Chondrocyte (in vitro differentiated cells): Measurements from ENCODE around the gene RFXAP. TPM values are rescaled to one million over a fixed set of nuclear protein-coding genes. Genes with fewer than 3 reads are reported as not detected.

Experiments
- DNase-seq: peaks from one replicate; pipeline ENCODE4 v3.0.0; 2021; ENCODE audit warnings: mixed read lengths, low spot score
- H3K27ac Mint-ChIP-seq: one replicate; pipeline ENCODE4 v1.8.0; 2021; ENCODE audit warnings: mild to moderate bottlenecking, moderate library complexity, mixed read lengths; ENCODE audit not compliant: unreplicated experiment
- H3K27me3 Mint-ChIP-seq: 2 replicates; pipeline ENCODE4 v1.8.0; 2021; ENCODE audit warnings: low read depth, mixed read lengths
- H3K36me3 Mint-ChIP-seq: 2 replicates; pipeline ENCODE4 v1.8.0; 2021; ENCODE audit warnings: low read depth, mixed read lengths
- H3K4me1 Mint-ChIP-seq: 2 replicates; pipeline ENCODE4 v1.8.0; 2021; ENCODE audit warnings: low read depth, mild to moderate bottlenecking, mixed read lengths
- H3K4me3 Mint-ChIP-seq: one replicate; pipeline ENCODE4 v1.8.0; 2021; ENCODE audit warnings: mild to moderate bottlenecking, moderate library complexity, mixed read lengths; ENCODE audit not compliant: unreplicated experiment
- H3K9me3 Mint-ChIP-seq: 2 replicates; pipeline ENCODE4 v1.8.0; 2021; ENCODE audit warnings: low read depth, mixed read lengths
- total RNA-seq: library from RNA; stranded (reverse); gene quantifications from 3 replicates; pipeline ENCODE4 v1.2.1, GENCODE V29; 2021
- TF ChIP-seq, protein P1 (sequence below): fragments of 200-600 bp; sonication (generic); IDR thresholded peaks from 2 replicates; pipeline ENCODE4 v1.5.0; 2021; ENCODE audit warnings: antibody characterized with exemption, mild to moderate bottlenecking, moderate library complexity

RFXAP gene
- total RNA-seq, 1 donor from 2014 or later, result 5.0 TPM

DNA sequence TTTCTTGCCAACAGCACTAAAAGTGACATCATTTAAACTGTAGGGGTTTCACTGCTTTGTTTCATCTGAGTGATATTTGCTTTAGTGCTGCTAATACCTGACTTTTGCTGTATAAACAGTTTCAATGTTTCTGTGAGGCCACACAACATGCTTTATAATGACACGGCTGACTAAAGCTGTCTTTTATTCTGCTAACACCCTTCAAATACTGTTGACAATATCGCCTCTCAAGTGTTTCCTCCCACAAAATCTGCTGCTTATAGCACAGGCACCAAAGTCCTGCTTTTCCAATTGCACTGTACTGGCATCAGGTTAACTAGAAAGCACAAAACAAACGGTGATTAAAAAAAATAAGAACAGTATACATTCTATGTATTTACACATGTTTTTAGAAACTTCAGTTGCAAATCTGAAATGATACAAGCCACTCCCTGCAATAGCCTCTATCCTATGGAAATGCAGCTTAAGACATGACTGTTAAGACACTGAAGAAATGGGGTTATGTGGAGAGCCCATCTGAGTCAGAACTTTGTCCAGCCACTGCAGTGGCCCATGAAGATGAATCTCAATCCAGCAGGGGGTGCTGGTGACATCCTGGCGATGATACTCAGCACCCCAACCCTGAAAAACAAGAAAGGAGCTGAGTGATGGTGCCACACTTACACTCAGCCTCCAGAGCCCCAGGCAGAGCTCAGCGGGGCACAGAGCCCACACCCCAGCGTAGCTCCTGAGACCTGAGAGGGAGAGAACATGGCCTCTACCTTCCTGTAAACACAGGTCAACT, 29.4 kb downstream of the RFXAP start:
- no peak overlapping the region for H3K4me3 Mint-ChIP-seq
- TF ChIP-seq, protein P1, sequence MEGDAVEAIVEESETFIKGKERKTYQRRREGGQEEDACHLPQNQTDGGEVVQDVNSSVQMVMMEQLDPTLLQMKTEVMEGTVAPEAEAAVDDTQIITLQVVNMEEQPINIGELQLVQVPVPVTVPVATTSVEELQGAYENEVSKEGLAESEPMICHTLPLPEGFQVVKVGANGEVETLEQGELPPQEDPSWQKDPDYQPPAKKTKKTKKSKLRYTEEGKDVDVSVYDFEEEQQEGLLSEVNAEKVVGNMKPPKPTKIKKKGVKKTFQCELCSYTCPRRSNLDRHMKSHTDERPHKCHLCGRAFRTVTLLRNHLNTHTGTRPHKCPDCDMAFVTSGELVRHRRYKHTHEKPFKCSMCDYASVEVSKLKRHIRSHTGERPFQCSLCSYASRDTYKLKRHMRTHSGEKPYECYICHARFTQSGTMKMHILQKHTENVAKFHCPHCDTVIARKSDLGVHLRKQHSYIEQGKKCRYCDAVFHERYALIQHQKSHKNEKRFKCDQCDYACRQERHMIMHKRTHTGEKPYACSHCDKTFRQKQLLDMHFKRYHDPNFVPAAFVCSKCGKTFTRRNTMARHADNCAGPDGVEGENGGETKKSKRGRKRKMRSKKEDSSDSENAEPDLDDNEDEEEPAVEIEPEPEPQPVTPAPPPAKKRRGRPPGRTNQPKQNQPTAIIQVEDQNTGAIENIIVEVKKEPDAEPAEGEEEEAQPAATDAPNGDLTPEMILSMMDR, result peak; percentile 35
- H3K9me3 Mint-ChIP-seq, result no peaks in the 10 kb centered on the region
- no peak overlapping the region for H3K27ac Mint-ChIP-seq
- peaks cover 6% of the 10 kb centered on the region for H3K36me3 Mint-ChIP-seq
- no peaks in the 10 kb centered on the region for H3K27me3 Mint-ChIP-seq
- no peak for DNase-seq
- H3K4me1 Mint-ChIP-seq, result no peaks in the 10 kb centered on the region

DNA sequence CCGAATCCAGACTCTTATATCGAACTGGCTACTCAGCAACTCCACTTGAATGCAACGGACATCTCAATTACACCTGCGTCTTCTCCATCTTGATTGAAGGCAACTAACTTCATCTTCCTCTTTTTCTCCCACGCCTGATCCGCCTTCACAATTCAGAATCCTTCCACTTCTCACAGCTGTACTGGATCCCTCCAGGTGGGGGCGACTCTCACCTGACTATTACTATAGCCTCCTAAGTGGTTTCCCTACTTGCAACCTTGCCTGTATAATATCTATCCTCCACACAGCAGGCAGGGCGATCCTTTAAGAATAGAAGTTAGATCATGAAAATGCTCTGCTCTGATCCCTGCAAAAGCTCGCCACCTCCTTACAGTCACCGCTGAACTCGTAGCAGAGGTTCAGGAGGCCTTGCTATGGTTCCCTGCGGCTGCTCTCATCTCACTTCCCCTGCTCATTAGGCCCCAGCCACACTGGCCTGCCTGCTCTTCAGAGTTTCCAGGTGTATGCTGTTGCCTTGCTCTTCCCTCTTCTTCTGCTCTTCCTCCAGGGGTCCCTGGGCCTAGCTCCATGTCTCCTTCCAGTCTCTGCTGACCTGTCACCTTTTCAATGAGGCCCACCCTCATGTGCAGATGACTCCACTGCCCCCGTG, 31.9 kb downstream of the RFXAP start:
- TF ChIP-seq, protein P1, result peak; percentile 54
- DNase-seq, result no peak
- H3K27ac Mint-ChIP-seq, result no peak overlapping the region
- no peaks in the 10 kb centered on the region for H3K9me3 Mint-ChIP-seq
- H3K27me3 Mint-ChIP-seq, result no peaks in the 10 kb centered on the region
- no peaks in the 10 kb centered on the region for H3K4me1 Mint-ChIP-seq
- peaks cover 6% of the 10 kb centered on the region for H3K36me3 Mint-ChIP-seq
- no peak overlapping the region for H3K4me3 Mint-ChIP-seq

DNA sequence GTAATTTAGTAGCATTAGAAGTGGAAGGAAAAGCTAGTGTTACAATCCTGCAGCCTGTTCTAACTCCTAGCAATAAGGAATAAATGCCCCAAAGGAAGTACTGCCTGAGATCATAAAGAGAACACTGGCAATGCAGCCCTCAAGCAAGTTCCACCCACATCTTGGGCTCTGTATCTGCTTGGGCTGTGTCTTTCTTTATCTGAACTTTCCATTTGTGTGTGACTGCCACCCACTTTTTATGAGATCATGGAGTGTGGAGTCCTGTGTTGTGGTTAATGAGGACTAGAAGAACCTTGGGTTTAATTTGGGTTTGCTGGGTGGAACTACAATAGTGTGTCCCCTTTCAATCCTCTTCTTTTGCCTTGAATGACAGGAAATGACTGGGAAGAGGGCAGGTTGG, 38.2 kb downstream of the RFXAP start:
- Mint-ChIP-seq H3K36me3 (peaks cover 1% of the 10 kb centered on the region), H3K4me3 (no peak overlapping the region), H3K9me3 (no peaks in the 10 kb centered on the region), H3K4me1 (peaks cover 3% of the 10 kb centered on the region), H3K27me3 (no peaks in the 10 kb centered on the region), H3K27ac (no peak overlapping the region)
- no peak for DNase-seq
- TF ChIP-seq, protein P1, result no peak

DNA sequence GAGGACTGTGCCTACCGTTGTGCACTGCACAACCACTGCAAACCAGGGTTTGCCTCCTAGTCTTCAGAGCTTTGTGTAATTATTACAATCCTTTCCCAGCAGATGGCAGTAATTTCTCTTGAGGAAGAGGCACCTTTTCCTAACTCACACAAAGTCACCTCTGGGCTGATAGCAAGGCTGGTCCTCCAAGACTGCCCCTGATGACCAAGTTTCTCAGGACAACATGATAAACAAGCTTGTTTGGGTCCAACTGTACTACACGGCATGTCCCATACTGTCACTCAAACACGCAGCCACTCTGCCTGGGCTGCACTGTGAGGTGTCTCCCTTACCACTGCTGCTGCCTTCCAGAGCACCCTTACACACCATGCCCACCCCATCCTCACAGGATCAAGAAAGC, 39.3 kb downstream of the RFXAP start:
- no peak overlapping the region for H3K27ac Mint-ChIP-seq
- no peaks in the 10 kb centered on the region for H3K9me3 Mint-ChIP-seq

DNA sequence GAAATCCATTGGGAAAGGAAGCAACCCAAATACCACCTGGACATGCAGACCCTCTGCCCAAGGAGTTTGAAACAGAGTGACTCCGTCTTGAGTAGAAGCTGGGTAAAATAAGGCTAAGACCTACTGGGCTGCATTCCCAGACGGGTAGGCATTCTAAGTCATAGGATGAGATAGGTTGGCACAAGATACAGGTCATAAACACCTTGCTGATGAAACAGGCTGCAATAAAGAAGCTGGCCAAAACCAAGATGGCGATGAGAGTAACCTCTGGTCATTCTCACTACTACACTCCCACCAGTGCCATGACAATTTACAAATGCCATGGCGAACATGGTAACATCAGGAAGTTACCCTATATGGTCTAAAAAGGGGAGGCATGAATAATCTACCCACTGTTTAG, 40.2 kb downstream of the RFXAP start:
- H3K27ac Mint-ChIP-seq, result no peak overlapping the region
- H3K36me3 Mint-ChIP-seq, result peaks cover 2% of the 10 kb centered on the region
- no peak for DNase-seq
- H3K27me3 Mint-ChIP-seq, result no peaks in the 10 kb centered on the region
- H3K4me3 Mint-ChIP-seq, result no peak overlapping the region
- H3K9me3 Mint-ChIP-seq, result no peaks in the 10 kb centered on the region
- TF ChIP-seq, protein P1, result no peak
- peaks cover 4% of the 10 kb centered on the region for H3K4me1 Mint-ChIP-seq

More for the DNA sequence above, 39.3 kb downstream of the RFXAP start:
- peaks cover 3% of the 10 kb centered on the region for H3K36me3 Mint-ChIP-seq
- no peak overlapping the region for H3K4me3 Mint-ChIP-seq
- no peaks in the 10 kb centered on the region for H3K27me3 Mint-ChIP-seq
- no peak for DNase-seq
- TF ChIP-seq, protein P1, result peak; percentile 84
- H3K4me1 Mint-ChIP-seq, result peaks cover 4% of the 10 kb centered on the region
